Smooth muscle cell of the brain vasculature (primary cell): ENCODE results near the gene CXorf51B.
"Not testable (repeated sequence)": the region's sequence is repeated elsewhere in the genome, so short reads cannot be mapped to it uniquely, and the experiment has no call there.

Source experiments
- DNase-seq: peaks from one replicate; pipeline ENCODE4 v3.0.0-alpha.2; 2012; ENCODE audit warnings: low read depth, low spot score

Gene CXorf51B

GRCh38 chrX:146809471-146809870 lies at the start of gene CXorf51B:
Gene CXorf51B (plus strand): TSS chrX:146809771. CDS start chrX:146809792, 21 bp downstream.
- not testable (repeated sequence) for DNase-seq

GRCh38 chrX:146814644-146815043 lies 5.1 kb downstream of the CXorf51B start, which contains the start of gene CXorf51A:
Gene CXorf51A (minus strand): TSS chrX:146814744. CDS start chrX:146814723, 21 bp downstream.
- DNase-seq: not testable (repeated sequence)

GRCh38 chrX:146831994-146832393 lies 22.4 kb downstream of the CXorf51B start:
- no peak for DNase-seq

- DNase-seq: no peak
These were observed 44.7 kb downstream of the CXorf51B start for GRCh38 chrX:146854281-146854680.
